Vagina (tissue), 2 donors: ENCODE data around the gene ZNF700. TPM values are rescaled to one million over a fixed set of nuclear protein-coding genes. Genes with fewer than 3 reads are reported as not detected.
A peak's percentile ranks its signal among the peaks of the same experiment; 100 is the strongest.

Source experiments
- DNase-seq, 2 donors: peaks; one replicate each; pipeline ENCODE4 v3.0.0-alpha.2; 2017; ENCODE audit errors: extremely low spot score in 2 of 2
- H3K27ac ChIP-seq: fragments of 200-600 bp; sonication (generic); one replicate; pipeline ENCODE4 v1.5.1; 2019
- H3K27me3 ChIP-seq: fragments of 200-600 bp; sonication (generic); one replicate; pipeline ENCODE4 v1.5.1; 2019
- H3K36me3 ChIP-seq, 2 donors: fragments of 200-600 bp; sonication (generic); one replicate each; pipeline ENCODE4 v1.5.1; 2017 to 2019
- H3K4me1 ChIP-seq: fragments of 200-600 bp; sonication (generic); one replicate; pipeline ENCODE4 v1.5.1; 2019
- H3K4me3 ChIP-seq, 2 donors: fragments of 200-600 bp; sonication (generic); 1 replicate in 1 of 2; 2 replicates in 1 of 2; pipeline ENCODE4 v1.5.1; 2016 to 2019
- H3K9me3 ChIP-seq: fragments of 200-600 bp; sonication (generic); one replicate; pipeline ENCODE4 v1.5.1; 2019
- POLR2A ChIP-seq, 2 donors: fragments of 450-650 bp; IDR thresholded peaks; one replicate each; pipeline ENCODE4 v1.6.1; 2017; ENCODE audit warnings: antibody characterized with exemption in 2 of 2, mild to moderate bottlenecking in 2 of 2, moderate library complexity in 2 of 2
- POLR2AphosphoS5 ChIP-seq, 2 donors: sonication (generic); formaldehyde crosslinking; IDR thresholded peaks; one replicate each; pipeline ENCODE4 v1.9.0; 2017; ENCODE audit warnings: antibody characterized with exemption in 2 of 2, mild to moderate bottlenecking in 2 of 2, low read depth in 1 of 2; ENCODE audit not compliant: insufficient read depth in 1 of 2
- intact Hi-C: fragments of 100-400 bp; cut with DNase I; formaldehyde crosslinking; loops from one replicate; pipeline ENCODE4 v1.15.1; 2023
- total RNA-seq: library from RNA; depleted of rRNA; stranded (reverse); fragments of >200 nt; gene quantifications from one replicate; pipeline ENCODE4 v1.2.3, GENCODE V29; 2016
- TF ChIP-seq, protein P1 (sequence below), 3 experiments: fragments of 450-650 bp in 2 of 3; fragments of 200-600 bp in 1 of 3; sonication (generic) in 1 of 3; IDR thresholded peaks; one replicate each; pipeline ENCODE4 v1.5.1; 2017 to 2019; ENCODE audit warnings: antibody characterized with exemption in 3 of 3, mild to moderate bottlenecking in 2 of 3, moderate library complexity in 2 of 3

Gene ZNF700
- total RNA-seq, 1 donor from 2014 or later = 14.7 TPM

DNA sequence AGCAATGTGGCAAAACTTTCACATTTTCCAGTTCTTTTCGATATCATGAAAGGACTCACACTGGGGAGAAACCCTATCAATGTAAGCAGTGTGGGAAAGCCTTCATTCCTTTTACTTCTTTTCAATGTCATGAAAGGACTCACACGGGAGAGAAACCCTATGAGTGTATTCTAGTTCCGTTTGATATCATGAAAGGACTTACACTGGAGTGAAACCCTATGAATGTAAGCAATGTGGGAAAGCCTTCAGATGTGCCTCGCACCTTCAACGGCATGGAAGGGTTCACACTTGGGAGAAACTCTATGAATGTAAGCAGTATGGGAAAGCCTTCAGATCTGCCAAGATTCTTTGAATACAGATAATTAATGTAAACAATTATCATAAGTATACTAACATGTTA lies 25.4 kb downstream of the ZNF700 start:
- no peaks in the 10 kb centered on the region for H3K27me3 ChIP-seq
- peaks cover 0 to 68% of the 10 kb centered on the region in 2 donors for H3K36me3 ChIP-seq
- H3K9me3 ChIP-seq = peaks cover 91% of the 10 kb centered on the region
- H3K4me1 ChIP-seq = no peaks in the 10 kb centered on the region
- intact Hi-C loops = no loop called here
- no peak overlapping the region for H3K4me3 ChIP-seq
- no peak overlapping the region for H3K27ac ChIP-seq
- DNase-seq = no peak
- TF ChIP-seq POLR2A (IDR thresholded peaks at IDR 0.05) (no peak), POLR2AphosphoS5 (IDR thresholded peaks at IDR 0.05; ENCODE audit: insufficient read depth in 1 of 2, low read depth in 1 of 2) (no peak)
- TF ChIP-seq, protein P1, sequence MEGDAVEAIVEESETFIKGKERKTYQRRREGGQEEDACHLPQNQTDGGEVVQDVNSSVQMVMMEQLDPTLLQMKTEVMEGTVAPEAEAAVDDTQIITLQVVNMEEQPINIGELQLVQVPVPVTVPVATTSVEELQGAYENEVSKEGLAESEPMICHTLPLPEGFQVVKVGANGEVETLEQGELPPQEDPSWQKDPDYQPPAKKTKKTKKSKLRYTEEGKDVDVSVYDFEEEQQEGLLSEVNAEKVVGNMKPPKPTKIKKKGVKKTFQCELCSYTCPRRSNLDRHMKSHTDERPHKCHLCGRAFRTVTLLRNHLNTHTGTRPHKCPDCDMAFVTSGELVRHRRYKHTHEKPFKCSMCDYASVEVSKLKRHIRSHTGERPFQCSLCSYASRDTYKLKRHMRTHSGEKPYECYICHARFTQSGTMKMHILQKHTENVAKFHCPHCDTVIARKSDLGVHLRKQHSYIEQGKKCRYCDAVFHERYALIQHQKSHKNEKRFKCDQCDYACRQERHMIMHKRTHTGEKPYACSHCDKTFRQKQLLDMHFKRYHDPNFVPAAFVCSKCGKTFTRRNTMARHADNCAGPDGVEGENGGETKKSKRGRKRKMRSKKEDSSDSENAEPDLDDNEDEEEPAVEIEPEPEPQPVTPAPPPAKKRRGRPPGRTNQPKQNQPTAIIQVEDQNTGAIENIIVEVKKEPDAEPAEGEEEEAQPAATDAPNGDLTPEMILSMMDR (IDR thresholded peaks at IDR 0.05) = no peak

GRCh38 chr19:11963566-11964355 lies 38.9 kb downstream of the ZNF700 start:
- H3K9me3 ChIP-seq = no peaks in the 10 kb centered on the region
- DNase-seq = peak in 1 of 2 donors; percentile 86
- peak overlapping the region; percentile 97 for H3K27ac ChIP-seq
- peaks cover 23% of the 10 kb centered on the region for H3K4me1 ChIP-seq
- no peaks in the 10 kb centered on the region for H3K27me3 ChIP-seq
- TF ChIP-seq POLR2A (IDR thresholded peaks at IDR 0.05) (no peak), POLR2AphosphoS5 (IDR thresholded peaks at IDR 0.05; ENCODE audit: insufficient read depth in 1 of 2, low read depth in 1 of 2) (no peak)
- TF ChIP-seq, protein P1 (IDR thresholded peaks at IDR 0.05) = peak; percentile 42 to 73 (median 68)
- intact Hi-C loops = loop anchor here (10.0 kb wide), 1 partner anchor 171 kb away; no protein-coding TSS in a partner anchor
- H3K36me3 ChIP-seq = no peaks in the 10 kb centered on the region
- H3K4me3 ChIP-seq = peak overlapping the region in 1 of 2 donors; percentile 69

DNA sequence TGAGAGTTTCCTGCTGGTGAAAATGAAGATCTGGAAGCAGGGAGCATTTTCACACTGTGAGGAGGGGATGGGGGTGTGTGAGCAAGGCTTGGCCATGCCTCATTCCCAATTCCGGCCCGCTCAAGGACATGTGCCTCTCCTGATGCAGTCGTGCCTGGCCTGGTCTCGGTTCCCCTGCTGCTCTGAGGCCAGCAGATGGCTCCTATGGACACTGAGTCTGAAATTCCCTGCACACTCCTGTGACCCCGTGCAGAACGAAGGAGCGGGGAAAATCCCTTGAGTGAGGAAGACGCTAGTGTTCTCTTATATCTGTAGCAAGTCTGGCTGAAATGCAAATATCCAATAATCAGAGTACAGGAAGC lies 39.6 kb downstream of the ZNF700 start:
- Histone ChIP-seq H3K4me3 (peak overlapping the region; percentile 69 to 85), H3K27me3 (no peaks in the 10 kb centered on the region), H3K27ac (peak overlapping the region; percentile 97), H3K36me3 (no peaks in the 10 kb centered on the region), H3K9me3 (no peaks in the 10 kb centered on the region), H3K4me1 (peaks cover 23% of the 10 kb centered on the region)
- DNase-seq = no peak
- no peak for TF ChIP-seq POLR2A (IDR thresholded peaks at IDR 0.05)
- TF ChIP-seq, protein P1 (IDR thresholded peaks at IDR 0.05) = no peak
- no peak for TF ChIP-seq POLR2AphosphoS5 (IDR thresholded peaks at IDR 0.05; ENCODE audit: insufficient read depth in 1 of 2, low read depth in 1 of 2)
- intact Hi-C loops = loop anchor here (10.0 kb wide), 1 partner anchor 170 kb away; no protein-coding TSS in a partner anchor

- H3K4me1 ChIP-seq = peaks cover 23% of the 10 kb centered on the region
- DNase-seq = peak in 1 of 2 donors; percentile 92
- H3K36me3 ChIP-seq = no peaks in the 10 kb centered on the region
- H3K27me3 ChIP-seq = no peaks in the 10 kb centered on the region
- no peaks in the 10 kb centered on the region for H3K9me3 ChIP-seq
- peak within 1 kb of the TSS; percentile 97 for H3K27ac ChIP-seq
- peak within 1 kb of the TSS; percentile 69 to 85 for H3K4me3 ChIP-seq
- TF ChIP-seq POLR2A (IDR thresholded peaks at IDR 0.05) (no peak), POLR2AphosphoS5 (IDR thresholded peaks at IDR 0.05; ENCODE audit: insufficient read depth in 1 of 2, low read depth in 1 of 2) (peak; percentile 89 to 92)
- TF ChIP-seq, protein P1 (IDR thresholded peaks at IDR 0.05) = peak in 1 of 3 experiments; percentile 15
- intact Hi-C loops = loop anchor here (10.0 kb wide), 1 partner anchor 170 kb away; no protein-coding TSS in a partner anchor
These were observed 40.1 kb downstream of the ZNF700 start, which contains the start of gene ZNF763 for GRCh38 chr19:11964858-11965645. Gene ZNF763, plus strand, starts transcription at chr19:11965040. Its CDS starts 169 bp downstream, at chr19:11965209.
